Measurements from ENCODE around the gene JADE2. TPM values are rescaled to one million over a fixed set of nuclear protein-coding genes. Genes with fewer than 3 reads are reported as not detected.

JADE2 gene
- total RNA-seq, 1 donor from 2014 or later = 30.3 TPM

DNA sequence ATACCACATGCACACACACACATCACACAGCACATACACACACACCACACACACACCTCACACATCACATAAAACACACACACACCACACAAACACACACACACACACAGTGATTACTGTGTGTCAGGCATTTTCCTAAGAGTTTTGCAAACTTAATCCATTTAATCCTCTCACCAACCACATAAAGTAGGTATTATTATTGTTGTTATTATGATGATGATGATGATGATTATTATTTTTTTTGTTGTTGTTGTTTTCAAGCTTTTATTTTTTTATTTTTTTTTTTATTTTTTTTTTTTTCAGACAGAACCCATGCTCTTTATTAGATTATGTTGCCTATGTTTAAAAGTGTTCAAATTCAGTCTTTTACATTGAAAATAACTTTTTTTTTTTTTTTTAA, 31.5 kb downstream of the JADE2 start:
- DNase-seq (ENCODE audit: low read depth) = no peak
- H3K9me3 Mint-ChIP-seq (ENCODE audit: unreplicated experiment) = no peaks in the 10 kb centered on the region
- H3K36me3 Mint-ChIP-seq (ENCODE audit: low read depth, unreplicated experiment) = peaks cover 20% of the 10 kb centered on the region
- no peaks in the 10 kb centered on the region for H3K27me3 ChIP-seq (ENCODE audit: insufficient read depth, low read length)
- H3K4me3 Mint-ChIP-seq (ENCODE audit: unreplicated experiment) = no peak overlapping the region
- no peak overlapping the region for H3K4me3 ChIP-seq (ENCODE audit: insufficient read depth, low read depth, low read length)
- H3K9me3 ChIP-seq (ENCODE audit: insufficient read depth, low read depth, low read length) = no peaks in the 10 kb centered on the region
- no peak overlapping the region for H2AFZ ChIP-seq (ENCODE audit: low read depth, low read length)
- H3K36me3 ChIP-seq (ENCODE audit: insufficient read depth, low read length) = no peaks in the 10 kb centered on the region
- H3K4me1 ChIP-seq (ENCODE audit: insufficient read depth, low read length) = peaks cover 40% of the 10 kb centered on the region
- H3K27ac ChIP-seq (ENCODE audit: low read depth, low read length) = no peak overlapping the region
- no peaks in the 10 kb centered on the region for H3K79me2 ChIP-seq (ENCODE audit: insufficient read depth, low read length)
- FAIRE-seq = no peak
- H3K4me2 ChIP-seq (ENCODE audit: low read length) = no peak overlapping the region
- H4K20me1 ChIP-seq (ENCODE audit: insufficient read depth, low read length) = no peaks in the 10 kb centered on the region
- no peak for TF ChIP-seq EZH2 (IDR thresholded peaks at IDR 0.05; ENCODE audit: insufficient read depth, low read length)
- TF ChIP-seq CTCF (IDR thresholded peaks at IDR 0.05; ENCODE audit: insufficient read depth, low read depth, low read length) = no peak
- H3K27ac Mint-ChIP-seq (ENCODE audit: unreplicated experiment) = no peak overlapping the region
- peaks cover 2% of the 10 kb centered on the region for H3K4me1 Mint-ChIP-seq (ENCODE audit: low read depth, unreplicated experiment)
- H3K27me3 Mint-ChIP-seq (ENCODE audit: low read depth, unreplicated experiment) = no peaks in the 10 kb centered on the region
- H3K9ac ChIP-seq (ENCODE audit: low read length) = no peak overlapping the region

DNA sequence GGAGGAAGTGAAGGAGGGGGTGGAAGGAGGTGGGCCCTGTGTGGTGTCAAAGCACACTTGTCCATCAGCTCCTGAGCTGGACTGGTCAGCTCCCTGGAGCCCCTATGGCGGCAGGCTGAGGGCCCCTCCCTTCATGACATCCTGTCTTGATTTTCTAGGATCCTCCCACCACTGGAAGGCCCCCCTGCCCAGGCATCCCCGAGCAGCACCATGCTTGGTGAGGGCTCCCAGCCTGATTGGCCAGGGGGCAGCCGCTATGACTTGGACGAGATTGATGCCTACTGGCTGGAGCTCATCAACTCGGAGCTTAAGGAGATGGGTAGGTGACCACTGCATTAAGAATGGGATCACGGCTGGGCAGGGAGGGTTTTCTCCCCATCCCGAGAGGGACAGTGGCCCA, 34.2 kb downstream of the JADE2 start:
- FAIRE-seq = no peak
- Mint-ChIP-seq H3K36me3 (ENCODE audit: low read depth, unreplicated experiment) (peaks cover 27% of the 10 kb centered on the region), H3K4me1 (ENCODE audit: low read depth, unreplicated experiment) (peaks cover 3% of the 10 kb centered on the region)

More for the DNA sequence above, 34.2 kb downstream of the JADE2 start:
- H2AFZ ChIP-seq (ENCODE audit: low read depth, low read length) = no peak overlapping the region
- TF ChIP-seq EZH2 (IDR thresholded peaks at IDR 0.05; ENCODE audit: insufficient read depth, low read length) (no peak), CTCF (IDR thresholded peaks at IDR 0.05; ENCODE audit: insufficient read depth, low read depth, low read length) (no peak)
- no peaks in the 10 kb centered on the region for H4K20me1 ChIP-seq (ENCODE audit: insufficient read depth, low read length)
- H3K36me3 ChIP-seq (ENCODE audit: insufficient read depth, low read length) = no peaks in the 10 kb centered on the region
- no peak for DNase-seq (ENCODE audit: low read depth)
- Mint-ChIP-seq H3K4me3 (ENCODE audit: unreplicated experiment) (no peak overlapping the region), H3K27me3 (ENCODE audit: low read depth, unreplicated experiment) (no peaks in the 10 kb centered on the region), H3K27ac (ENCODE audit: unreplicated experiment) (no peak overlapping the region), H3K9me3 (ENCODE audit: unreplicated experiment) (no peaks in the 10 kb centered on the region)
- no peaks in the 10 kb centered on the region for H3K79me2 ChIP-seq (ENCODE audit: insufficient read depth, low read length)
- no peak overlapping the region for H3K27ac ChIP-seq (ENCODE audit: low read depth, low read length)
- H3K4me3 ChIP-seq (ENCODE audit: insufficient read depth, low read depth, low read length) = no peak overlapping the region
- no peaks in the 10 kb centered on the region for H3K9me3 ChIP-seq (ENCODE audit: insufficient read depth, low read depth, low read length)
- peaks cover 23% of the 10 kb centered on the region for H3K4me1 ChIP-seq (ENCODE audit: insufficient read depth, low read length)
- H3K4me2 ChIP-seq (ENCODE audit: low read length) = no peak overlapping the region
- H3K9ac ChIP-seq (ENCODE audit: low read length) = no peak overlapping the region
- no peaks in the 10 kb centered on the region for H3K27me3 ChIP-seq (ENCODE audit: insufficient read depth, low read length)
